ENCODE data around the gene CXCL8.

CXCL8 gene

GRCh38 chr4:73723928-73724327, 16.4 kb upstream of the CXCL8 start:
- DNase-seq (ENCODE audit: low read depth): no peak
- no peak overlapping the region for H3K4me3 ChIP-seq (ENCODE audit: low read length)
- TF ChIP-seq CTCF (IDR thresholded peaks at IDR 0.05; ENCODE audit: insufficient read depth, low read depth, low read length, missing control alignments): no peak

- no peak for TF ChIP-seq CTCF (IDR thresholded peaks at IDR 0.05; ENCODE audit: insufficient read depth, low read depth, low read length, missing control alignments)
- no peak overlapping the region for H3K4me3 ChIP-seq (ENCODE audit: low read length)
- DNase-seq (ENCODE audit: low read depth): no peak
These were observed 14.9 kb upstream of the CXCL8 start for GRCh38 chr4:73725510-73725909.

- peak; percentile 87 for DNase-seq (ENCODE audit: low read depth)
- TF ChIP-seq CTCF (IDR thresholded peaks at IDR 0.05; ENCODE audit: insufficient read depth, low read depth, low read length, missing control alignments): no peak
- no peak overlapping the region for H3K4me3 ChIP-seq (ENCODE audit: low read length)
These were observed 14.4 kb upstream of the CXCL8 start for GRCh38 chr4:73725985-73726384.

- DNase-seq (ENCODE audit: low read depth): peak; percentile 85
- H3K4me3 ChIP-seq (ENCODE audit: low read length): no peak overlapping the region
- no peak for TF ChIP-seq CTCF (IDR thresholded peaks at IDR 0.05; ENCODE audit: insufficient read depth, low read depth, low read length, missing control alignments)
These were observed 12.7 kb upstream of the CXCL8 start for GRCh38 chr4:73727685-73728084.

- no peak overlapping the region for H3K4me3 ChIP-seq (ENCODE audit: low read length)
- DNase-seq (ENCODE audit: low read depth): no peak
- TF ChIP-seq CTCF (IDR thresholded peaks at IDR 0.05; ENCODE audit: insufficient read depth, low read depth, low read length, missing control alignments): no peak
These were observed 12.2 kb upstream of the CXCL8 start for GRCh38 chr4:73728091-73728741.

- no peak overlapping the region for H3K4me3 ChIP-seq (ENCODE audit: low read length)
- peak; percentile 88 for DNase-seq (ENCODE audit: low read depth)
- peak; percentile 97 for TF ChIP-seq CTCF (IDR thresholded peaks at IDR 0.05; ENCODE audit: insufficient read depth, low read depth, low read length, missing control alignments)
These were observed 10.7 kb upstream of the CXCL8 start for GRCh38 chr4:73729534-73730165.

- no peak overlapping the region for H3K4me3 ChIP-seq (ENCODE audit: low read length)
- peak; percentile 44 for DNase-seq (ENCODE audit: low read depth)
- no peak for TF ChIP-seq CTCF (IDR thresholded peaks at IDR 0.05; ENCODE audit: insufficient read depth, low read depth, low read length, missing control alignments)
These were observed 10.1 kb upstream of the CXCL8 start for GRCh38 chr4:73730292-73730691.
